HG02623 (cell line): ENCODE measurements around the gene ZNF146.
"Not testable (repeated sequence)": the region's sequence is repeated elsewhere in the genome, so short reads cannot be mapped to it uniquely, and the experiment has no call there.

Experiments
- ATAC-seq: cut with Tn5 transposase; IDR thresholded peaks from one replicate; pipeline ENCODE4 v1.9.1; 2021; ENCODE audit warnings: moderate library complexity; ENCODE audit not compliant: unreplicated experiment

ZNF146 gene

DNA sequence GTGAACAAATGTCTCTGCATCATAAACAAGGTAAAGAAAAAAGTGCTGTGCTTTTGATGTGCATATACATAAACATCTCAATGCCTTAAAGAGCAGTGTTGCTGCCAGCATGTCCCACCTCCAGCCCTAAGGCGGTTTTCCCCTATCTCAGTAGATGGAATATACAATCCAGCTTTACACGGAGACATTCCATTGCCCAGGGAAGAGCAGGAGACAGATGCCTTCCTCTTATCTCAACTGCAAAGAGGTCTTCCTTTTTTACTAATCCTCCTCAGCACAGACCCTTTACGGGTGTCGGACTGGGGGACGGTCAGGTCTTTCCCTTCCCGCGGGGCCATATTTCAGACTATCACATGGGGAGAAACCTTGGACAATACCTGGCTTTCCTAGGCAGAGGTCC, 18.7 kb downstream of the ZNF146 start:
- not testable (repeated sequence) for ATAC-seq

- ATAC-seq, result no peak
These were observed 21.5 kb downstream of the ZNF146 start for GRCh38 chr19:36236304-36236945.

GRCh38 chr19:36236946-36237310, 22.0 kb downstream of the ZNF146 start:
- no peak for ATAC-seq

DNA sequence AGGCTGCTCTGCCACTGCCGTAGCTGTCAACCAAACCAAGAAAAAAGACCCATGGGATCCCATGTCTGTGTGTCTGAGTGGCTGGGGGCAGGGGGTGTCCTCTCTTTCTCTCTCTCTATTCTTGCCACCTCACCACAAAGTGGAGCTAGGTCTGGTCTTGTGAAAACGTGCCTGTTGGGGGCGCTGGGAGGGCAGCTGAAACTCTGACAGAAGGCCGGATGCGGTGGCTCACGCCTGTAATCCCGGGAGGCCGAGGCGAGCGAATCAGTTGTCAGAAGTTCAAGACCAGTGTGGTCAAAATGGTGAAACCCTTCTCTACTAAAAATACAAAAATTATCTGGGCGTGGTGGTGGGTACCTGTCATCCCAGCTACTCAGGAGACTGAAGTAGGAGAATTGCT, 29.2 kb downstream of the ZNF146 start:
- ATAC-seq, result no peak

DNA sequence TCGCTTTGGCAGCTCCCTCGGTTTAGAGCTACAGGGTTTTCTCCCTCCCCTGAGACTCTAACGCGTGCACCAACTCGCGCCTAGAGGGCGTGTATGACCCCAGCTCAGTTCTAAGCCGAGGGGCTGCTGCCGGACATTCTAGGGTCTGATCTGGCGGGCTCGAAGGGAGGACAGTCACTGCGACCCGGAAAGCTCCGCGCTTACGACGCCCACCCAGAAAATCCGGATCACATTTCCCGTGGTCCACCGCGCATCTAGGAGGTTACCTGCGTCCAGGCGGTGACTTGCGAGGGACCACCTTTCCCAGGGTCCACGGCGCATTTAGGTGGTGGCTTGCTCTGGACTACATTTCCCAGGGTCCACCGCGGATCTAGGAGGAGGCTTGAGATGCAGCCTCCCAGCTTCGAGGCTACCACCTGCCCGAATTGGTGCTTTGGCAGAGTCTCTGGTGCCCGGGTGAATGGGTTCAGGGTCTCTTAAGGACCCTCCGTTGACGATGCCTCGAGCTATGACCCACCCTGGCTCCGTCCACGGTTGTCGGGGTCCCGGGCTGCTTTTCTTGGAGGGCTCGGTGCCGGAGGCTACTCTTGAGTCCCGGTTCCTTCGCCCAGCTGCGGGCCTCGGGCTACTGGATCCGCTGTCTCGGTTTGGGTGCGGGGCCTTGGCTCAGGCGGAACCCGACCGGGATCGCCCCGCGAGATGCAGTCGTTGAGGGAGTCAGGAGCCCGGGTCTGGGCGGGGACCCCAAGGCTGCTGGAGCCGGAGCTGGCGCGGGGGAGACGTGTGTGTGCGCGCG, 30.5 kb downstream of the ZNF146 start:
- no peak for ATAC-seq

GRCh38 chr19:36246006-36246481, 31.1 kb downstream of the ZNF146 start:
- no peak for ATAC-seq

DNA sequence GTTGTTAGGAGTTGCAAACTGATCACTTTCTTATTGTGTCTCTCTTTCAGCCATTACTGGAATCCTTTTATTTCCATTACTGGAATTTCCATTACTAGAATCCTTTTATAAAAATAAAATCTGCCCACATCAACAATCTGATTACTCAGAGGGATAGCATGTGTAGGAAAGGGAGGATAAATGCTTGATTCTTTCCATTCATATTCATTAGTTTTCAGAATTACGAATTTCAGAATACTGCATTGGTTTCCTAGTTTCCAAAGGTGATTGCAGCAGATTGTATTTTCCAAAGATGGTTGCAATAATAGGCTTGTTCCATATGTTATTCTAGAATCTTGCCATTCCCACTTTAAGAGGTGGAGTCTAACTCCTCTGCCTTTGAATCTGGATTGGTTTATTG, 37.1 kb downstream of the ZNF146 start:
- no peak for ATAC-seq

GRCh38 chr19:36254848-36255247, 39.9 kb downstream of the ZNF146 start:
- ATAC-seq, result no peak

GRCh38 chr19:36255316-36255715, 40.4 kb downstream of the ZNF146 start:
- ATAC-seq, result no peak

- no peak for ATAC-seq
These were observed 41.2 kb downstream of the ZNF146 start for GRCh38 chr19:36256064-36256463.

DNA sequence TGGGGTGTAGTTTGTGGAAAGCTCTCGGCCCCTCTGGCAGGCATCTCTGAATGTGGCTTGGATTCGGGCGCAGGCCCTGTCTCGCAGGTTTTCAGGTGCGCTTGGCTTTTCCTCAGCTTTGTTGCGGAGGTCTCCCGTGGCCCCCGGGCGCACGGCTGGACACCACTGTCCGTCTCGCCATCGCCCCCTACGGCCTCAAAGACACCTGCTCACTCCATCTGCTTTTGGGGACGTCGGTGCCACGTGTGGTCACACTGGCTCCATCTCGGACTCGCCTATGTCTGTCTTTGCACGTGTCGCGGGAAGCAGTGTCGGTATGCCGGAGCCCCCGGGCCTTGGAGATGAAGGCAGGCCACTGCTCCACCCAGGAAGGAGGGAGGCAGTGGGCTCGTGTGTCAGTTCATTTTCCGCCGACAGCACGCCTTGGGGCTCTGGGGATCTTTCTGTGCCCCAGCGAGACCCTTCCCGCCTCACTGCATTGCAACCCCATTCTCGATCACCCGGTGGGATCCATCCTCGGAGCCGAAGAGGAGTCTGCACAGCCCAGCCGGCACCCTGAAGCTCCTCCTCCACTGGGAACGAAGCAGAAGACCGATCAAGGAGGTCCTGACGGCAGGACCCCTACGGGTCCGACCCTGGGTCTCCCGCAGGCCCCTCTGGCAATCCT, 42.1 kb downstream of the ZNF146 start:
- no peak for ATAC-seq

DNA sequence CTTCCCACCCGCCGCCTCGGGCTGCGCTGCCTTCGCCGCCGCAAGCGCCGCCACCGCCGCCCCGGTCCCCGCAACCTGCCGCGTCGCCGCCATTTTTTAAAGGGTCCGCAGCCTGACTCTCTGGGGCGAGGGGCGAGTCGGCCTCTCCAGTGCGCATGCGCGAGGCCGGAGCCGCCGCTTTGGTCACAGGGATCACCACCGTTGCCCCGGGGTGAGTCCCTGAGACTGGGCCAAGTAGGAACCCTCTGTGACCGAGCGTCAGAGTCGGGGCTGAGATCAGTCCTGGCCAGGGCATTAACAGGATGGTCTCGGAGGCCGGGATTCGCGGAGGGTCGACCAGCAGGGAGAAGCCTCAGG, 42.6 kb downstream of the ZNF146 start:
- ATAC-seq, result no peak

- no peak for ATAC-seq
These were observed 43.3 kb downstream of the ZNF146 start for GRCh38 chr19:36258028-36258875.

DNA sequence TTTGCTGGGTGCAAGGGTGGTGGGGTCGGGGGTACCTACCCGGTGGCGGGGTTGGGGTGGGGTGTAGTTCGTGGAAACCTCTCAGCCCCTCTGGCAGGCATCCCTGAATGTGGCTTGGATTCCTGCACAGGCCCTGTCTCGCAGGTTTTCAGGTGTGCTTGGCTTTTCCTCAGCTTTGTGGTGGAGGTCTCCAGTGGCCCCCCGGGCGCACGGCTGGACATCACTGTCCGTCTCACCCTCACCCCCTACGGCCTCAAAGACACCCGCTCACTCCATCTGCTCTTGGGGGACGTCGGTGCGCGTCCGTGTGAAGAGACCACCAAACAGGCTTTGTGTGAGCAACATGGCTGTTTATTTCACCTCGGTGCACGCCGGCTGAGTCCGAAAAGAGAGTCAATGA, 44.3 kb downstream of the ZNF146 start:
- no peak for ATAC-seq

DNA sequence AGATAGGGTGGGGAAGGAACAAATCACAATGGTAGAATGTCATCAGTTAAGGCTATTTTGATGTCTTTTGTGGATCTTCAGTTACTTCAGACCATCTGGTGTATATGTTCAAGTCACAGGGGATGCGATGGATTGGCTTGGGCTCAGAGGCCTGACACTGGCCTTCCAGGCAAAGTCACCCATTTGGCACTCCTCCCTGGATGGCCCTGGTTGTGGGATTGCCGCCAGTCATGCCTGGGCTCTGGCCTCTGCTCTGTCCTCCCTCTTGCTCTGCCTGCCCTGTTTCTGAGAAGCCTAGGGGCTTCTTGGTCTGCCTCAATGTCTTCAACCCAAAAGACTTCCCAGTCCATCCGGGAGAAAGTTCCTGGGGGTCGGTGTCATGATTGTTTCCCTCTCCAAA, 50.2 kb downstream of the ZNF146 start:
- no peak for ATAC-seq

GRCh38 chr19:36265856-36266374, 51.0 kb downstream of the ZNF146 start:
- no peak for ATAC-seq

- no peak for ATAC-seq
These were observed 51.6 kb downstream of the ZNF146 start for GRCh38 chr19:36266375-36266961.

DNA sequence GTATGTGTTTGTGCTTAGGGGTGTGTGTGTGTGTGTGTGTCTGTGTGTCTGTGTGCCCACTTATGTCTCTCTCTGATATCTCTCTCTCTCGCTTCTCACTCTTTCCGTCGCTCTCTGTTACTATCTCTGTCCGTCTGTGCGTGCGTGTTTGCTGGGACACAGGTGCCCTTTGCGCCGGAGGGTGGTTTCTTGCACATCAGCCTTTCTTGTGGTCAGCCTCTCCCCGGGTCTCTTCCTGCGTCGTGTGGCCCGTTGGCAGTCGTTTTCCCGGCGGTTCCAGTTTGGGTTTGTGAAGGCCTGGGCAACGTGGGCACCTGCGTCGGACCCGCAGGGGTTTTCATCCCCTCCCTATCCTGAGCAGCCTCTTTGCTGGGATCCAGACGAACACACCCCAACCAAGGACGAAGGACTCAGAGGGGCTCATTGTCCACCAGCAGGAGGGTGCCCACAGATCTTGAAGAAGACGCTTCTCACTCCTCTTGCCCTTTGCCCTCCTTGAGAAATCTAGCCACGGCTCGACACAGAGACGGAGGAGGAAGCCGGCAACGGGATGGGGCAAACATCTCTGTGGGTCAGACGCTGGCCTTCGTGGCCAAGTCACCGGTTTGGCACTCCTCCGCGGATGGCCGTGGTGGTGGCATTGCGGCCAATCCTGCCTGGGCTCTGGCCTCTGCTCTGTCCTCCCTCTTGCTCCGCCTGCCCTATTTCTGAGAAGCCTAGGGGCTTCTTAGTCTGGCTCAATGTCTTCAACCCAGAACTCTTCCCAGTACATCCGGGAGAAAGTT, 52.3 kb downstream of the ZNF146 start:
- ATAC-seq, result no peak

- ATAC-seq, result not testable (repeated sequence)
These were observed 53.2 kb downstream of the ZNF146 start for GRCh38 chr19:36268081-36268480.

GRCh38 chr19:36268591-36268990, 53.7 kb downstream of the ZNF146 start:
- not testable (repeated sequence) for ATAC-seq
